ENCODE results near the gene PLEKHA1. TPM values are rescaled to one million over a fixed set of nuclear protein-coding genes. Genes with fewer than 3 reads are reported as not detected.

PLEKHA1 gene
- total and polyA plus RNA-seq, 2 experiments from 2014 or later, result 25.8 to 36.6 TPM

GRCh38 chr10:122386514-122386913, 12.0 kb downstream of the PLEKHA1 start:
- peaks cover 6% of the 10 kb centered on the region; the same call in 2 of the 3 replicates for H3K36me3 Mint-ChIP-seq (ENCODE audit: low read depth)
- no peaks in the 10 kb centered on the region for H3K9me2 ChIP-seq (ENCODE audit: insufficient read depth)
- ATAC-seq (no peak), DNase-seq (ENCODE audit: low spot score) (no peak)
- no peak overlapping the region for H3K4me3 Mint-ChIP-seq
- H3F3A ChIP-seq (replicated peaks; ENCODE audit: low read depth), result no peaks in the 10 kb centered on the region
- H3K9me3 Mint-ChIP-seq, result no peaks in the 10 kb centered on the region
- H3K27me3 ChIP-seq (ENCODE audit: insufficient read depth), result no peaks in the 10 kb centered on the region
- H3K4me3 ChIP-seq, result no peak overlapping the region
- TF ChIP-seq REST (IDR thresholded peaks at IDR 0.05; ENCODE audit: unreplicated experiment), result no peak
- no peak for TF ChIP-seq STAT1 (IDR thresholded peaks at IDR 0.05; ENCODE audit: unreplicated experiment)
- TF ChIP-seq ZNF462 (CRISPR knock-in tag; IDR thresholded peaks at IDR 0.05), result no peak
- H3K27ac ChIP-seq (ENCODE audit: low read depth), result no peak overlapping the region
- no peaks in the 10 kb centered on the region for H3K4me1 ChIP-seq (ENCODE audit: insufficient read depth)
- H4K20me1 ChIP-seq (replicated peaks; ENCODE audit: insufficient read depth), result peaks cover 4% of the 10 kb centered on the region
- H3K79me2 ChIP-seq (replicated peaks; ENCODE audit: insufficient read depth), result peaks cover 91% of the 10 kb centered on the region
- no peaks in the 10 kb centered on the region for H3K36me3 ChIP-seq (ENCODE audit: insufficient read depth)
- H3K4me2 ChIP-seq, result no peak overlapping the region
- no peaks in the 10 kb centered on the region for H3K4me1 Mint-ChIP-seq
- H2AFZ ChIP-seq, result no peak overlapping the region
- H3K27ac Mint-ChIP-seq, result no peak overlapping the region
- no peaks in the 10 kb centered on the region for H3K27me3 Mint-ChIP-seq (ENCODE audit: insufficient read depth, low read depth, poor library complexity)
